ENCODE results near the gene FGFBP1. TPM values are rescaled to one million over a fixed set of nuclear protein-coding genes. Genes with fewer than 3 reads are reported as not detected.

The FGFBP1 gene
- total RNA-seq, 1 experiment from 2014 or later: 30.8 TPM

GRCh38 chr4:15891312-15891711, 47.2 kb downstream of the FGFBP1 start:
- H3F3A ChIP-seq (ENCODE audit: insufficient read depth, low read depth): peaks cover 8% of the 10 kb centered on the region
- peaks cover 3% of the 10 kb centered on the region; the same call in 1 of the 2 replicates for H3K9me3 ChIP-seq (ENCODE audit: insufficient read depth, low read depth)
- peaks cover 22% of the 10 kb centered on the region for H3K4me1 ChIP-seq (replicated peaks; ENCODE audit: insufficient read depth)
- H2AFZ ChIP-seq: no peak overlapping the region
- H3K79me2 ChIP-seq (ENCODE audit: low read depth): no peaks in the 10 kb centered on the region
- H4K20me1 ChIP-seq (ENCODE audit: insufficient read depth): no peaks in the 10 kb centered on the region
- H3K36me3 ChIP-seq (ENCODE audit: low read depth): no peaks in the 10 kb centered on the region
- H3K4me2 ChIP-seq: no peak overlapping the region
- H3K27ac ChIP-seq: no peak overlapping the region
- BruUV-seq (replicated peaks): no TSS peak
- no peak for TF ChIP-seq EZH2 (IDR thresholded peaks at IDR 0.05; ENCODE audit: low read depth)
- no peak overlapping the region for H3K4me3 ChIP-seq
- H3K9me2 ChIP-seq (ENCODE audit: insufficient read depth): no peaks in the 10 kb centered on the region
- POLR2A ChIA-PET (ENCODE audit: unreplicated experiment): no interaction called here
- intact Hi-C loops (cut with micrococcal nuclease; ENCODE audit: unreplicated experiment): no loop called here
- CTCF ChIA-PET: no interaction called here
- DNase-seq: no peak
- no peaks in the 10 kb centered on the region for H3K27me3 ChIP-seq (ENCODE audit: insufficient read depth, low read depth)

DNA sequence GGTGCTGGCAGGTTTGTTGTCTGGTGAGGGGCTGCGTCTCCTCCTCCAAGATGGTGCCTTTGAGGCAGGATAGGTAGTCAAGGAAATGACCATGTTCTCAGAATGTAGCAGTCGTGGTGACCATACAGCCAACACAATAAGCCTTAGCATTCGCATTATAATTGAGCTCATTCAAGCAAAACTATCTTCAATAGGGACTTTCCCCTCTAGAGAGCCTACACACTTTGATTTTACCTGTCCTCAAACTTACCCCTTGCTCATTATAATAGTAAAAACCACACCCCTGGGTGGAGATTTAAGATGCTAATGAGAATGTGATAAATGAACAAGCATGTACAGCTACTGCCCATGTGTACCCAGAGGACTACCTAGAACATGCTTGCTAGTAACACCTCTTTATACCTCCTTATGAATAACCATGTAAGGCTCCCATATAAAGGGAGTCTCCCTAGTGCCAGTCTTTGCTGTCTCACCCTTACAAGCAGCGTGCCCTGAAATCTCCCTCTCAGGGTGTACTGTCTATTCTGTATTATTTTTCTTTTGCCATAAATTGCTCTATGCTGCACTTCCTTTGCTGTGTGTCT, 48.2 kb downstream of the FGFBP1 start:
- Histone ChIP-seq H3K9me2 (ENCODE audit: insufficient read depth) (no peaks in the 10 kb centered on the region), H3K27ac (no peak overlapping the region), H3F3A (ENCODE audit: insufficient read depth, low read depth) (peaks cover 8% of the 10 kb centered on the region), H4K20me1 (ENCODE audit: insufficient read depth) (no peaks in the 10 kb centered on the region), H3K4me1 (replicated peaks; ENCODE audit: insufficient read depth) (peaks cover 22% of the 10 kb centered on the region), H3K36me3 (ENCODE audit: low read depth) (no peaks in the 10 kb centered on the region), H2AFZ (no peak overlapping the region), H3K27me3 (ENCODE audit: insufficient read depth, low read depth) (no peaks in the 10 kb centered on the region), H3K4me2 (no peak overlapping the region), H3K79me2 (ENCODE audit: low read depth) (no peaks in the 10 kb centered on the region), H3K9me3 (ENCODE audit: insufficient read depth, low read depth) (peaks cover 3% of the 10 kb centered on the region; the same call in 1 of the 2 replicates), H3K4me3 (no peak overlapping the region)
- intact Hi-C loops (cut with micrococcal nuclease; ENCODE audit: unreplicated experiment): no loop called here
- TF ChIP-seq CTCF (conservative IDR thresholded peaks at IDR 0.05): no peak
- TF ChIP-seq EZH2 (IDR thresholded peaks at IDR 0.05; ENCODE audit: low read depth): no peak
- ChIA-PET POLR2A (ENCODE audit: unreplicated experiment) (interaction anchor here (0.5 to 0.6 kb wide), 2 partner anchors 95 to 334 kb away, joined by 3 to 6 read pairs; no protein-coding TSS in a partner anchor), CTCF (no interaction called here)
- BruUV-seq (replicated peaks): no TSS peak
- DNase-seq: no peak

DNA sequence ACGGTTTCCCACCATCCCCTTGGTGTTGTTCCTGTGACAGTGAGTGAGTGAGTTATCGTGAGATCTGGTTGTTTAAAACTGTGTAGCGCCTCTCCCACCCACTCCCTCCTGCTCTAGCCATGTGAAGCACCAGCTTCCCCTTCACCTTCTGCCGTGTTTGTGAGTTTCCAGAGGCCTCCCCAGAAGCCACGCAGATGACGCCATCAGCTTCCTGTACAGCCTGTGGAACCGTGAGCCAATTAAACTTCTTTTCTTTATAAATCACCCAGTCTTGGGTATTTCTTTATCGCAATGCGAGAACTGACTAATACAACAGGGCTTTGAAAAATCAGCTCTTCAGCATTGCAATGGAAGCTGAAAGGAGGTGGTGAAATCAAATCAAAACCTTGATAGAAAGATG, 50.0 kb downstream of the FGFBP1 start:
- ChIA-PET POLR2A (ENCODE audit: unreplicated experiment) (interaction anchor here (0.6 kb wide), 1 partner anchor 15 kb away, joined by 3 read pairs; no protein-coding TSS in a partner anchor), CTCF (no interaction called here)
- BruUV-seq (replicated peaks): no TSS peak
- H3F3A ChIP-seq (ENCODE audit: insufficient read depth, low read depth): peaks cover 1% of the 10 kb centered on the region; the same call in 1 of the 2 replicates
- no peaks in the 10 kb centered on the region for H3K36me3 ChIP-seq (ENCODE audit: low read depth)
- H3K9me3 ChIP-seq (ENCODE audit: insufficient read depth, low read depth): no peaks in the 10 kb centered on the region
- no peaks in the 10 kb centered on the region for H3K79me2 ChIP-seq (ENCODE audit: low read depth)
- intact Hi-C loops (cut with micrococcal nuclease; ENCODE audit: unreplicated experiment): no loop called here
- H3K4me3 ChIP-seq: no peak overlapping the region
- H3K27ac ChIP-seq: no peak overlapping the region
- TF ChIP-seq CTCF (conservative IDR thresholded peaks at IDR 0.05) (no peak), EZH2 (IDR thresholded peaks at IDR 0.05; ENCODE audit: low read depth) (no peak)
- H3K27me3 ChIP-seq (ENCODE audit: insufficient read depth, low read depth): no peaks in the 10 kb centered on the region
- DNase-seq: no peak
- H4K20me1 ChIP-seq (ENCODE audit: insufficient read depth): no peaks in the 10 kb centered on the region
- H2AFZ ChIP-seq: no peak overlapping the region
- no peaks in the 10 kb centered on the region for H3K9me2 ChIP-seq (ENCODE audit: insufficient read depth)
- H3K4me1 ChIP-seq (replicated peaks; ENCODE audit: insufficient read depth): peaks cover 4% of the 10 kb centered on the region
- H3K4me2 ChIP-seq: no peak overlapping the region

Other genes starting within 250 kb of the FGFBP1 start
- 0.31 TPM in 1 of 2 replicates, not detected in the other for gene BST1, start 235.7 kb downstream of the FGFBP1 start, total RNA-seq (2021)
- 0.90 and 1.3 TPM in 2 replicates for gene CD38, start 160.4 kb downstream of the FGFBP1 start, total RNA-seq (2021)
- gene FGFBP2, start 24.4 kb upstream of the FGFBP1 start, total RNA-seq (2021): not detected in 2 replicates
- gene PROM1, start 145.3 kb upstream of the FGFBP1 start, total RNA-seq (2021): not detected in 2 replicates